Panc1 (cell line): Measurements from ENCODE around the gene DIS3L2.

Experiments used
- POLR2AphosphoS5 ChIP-seq: IDR thresholded peaks from 2 replicates; pipeline ENCODE4 v1.6.1; 2012; ENCODE audit warnings: mild to moderate bottlenecking, low read depth, low read length, moderate library complexity
- TF ChIP-seq, protein P1 (sequence below): fragments of 450-650 bp; IDR thresholded peaks from 2 replicates; pipeline ENCODE4 v1.5.1; 2017; ENCODE audit warnings: mild to moderate bottlenecking
- TF ChIP-seq, protein P2 (sequence below), 2 experiments: IDR thresholded peaks; 2 replicates each; pipeline ENCODE4 v1.6.1; 2011 to 2012; ENCODE audit warnings: low read depth in 2 of 2, control low read depth in 1 of 2, low read length in 1 of 2, mild to moderate bottlenecking in 1 of 2, moderate library complexity in 1 of 2; ENCODE audit not compliant: insufficient read depth in 1 of 2

DNA sequence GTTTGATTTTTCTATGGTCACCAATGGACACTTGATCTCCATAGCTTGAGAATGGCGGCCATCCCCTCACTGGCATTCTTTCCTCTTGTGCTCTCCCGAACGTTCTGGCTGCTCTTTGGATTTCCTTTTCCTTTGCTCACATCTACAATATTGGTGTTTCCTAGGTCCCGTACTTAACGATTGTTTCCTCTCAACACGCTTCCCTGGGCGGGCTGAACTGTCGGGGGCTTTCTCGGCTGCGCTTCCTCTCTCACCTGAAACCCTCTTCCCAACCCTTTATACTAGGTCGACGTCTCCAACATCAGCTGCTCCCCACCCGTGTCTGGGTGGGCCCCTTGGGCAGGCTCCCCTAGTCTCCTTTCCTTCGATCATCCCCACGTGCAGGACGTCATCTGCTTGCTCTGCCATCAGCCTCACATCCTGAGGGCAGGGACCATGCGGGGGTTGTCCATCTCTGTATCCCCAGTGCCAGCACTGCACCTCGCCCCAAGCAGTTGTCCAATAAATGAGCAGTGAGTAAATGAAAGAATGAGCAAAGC lies 634 bp upstream of the DIS3L2 start:
- TF ChIP-seq POLR2AphosphoS5 = no peak
- TF ChIP-seq, protein P1, sequence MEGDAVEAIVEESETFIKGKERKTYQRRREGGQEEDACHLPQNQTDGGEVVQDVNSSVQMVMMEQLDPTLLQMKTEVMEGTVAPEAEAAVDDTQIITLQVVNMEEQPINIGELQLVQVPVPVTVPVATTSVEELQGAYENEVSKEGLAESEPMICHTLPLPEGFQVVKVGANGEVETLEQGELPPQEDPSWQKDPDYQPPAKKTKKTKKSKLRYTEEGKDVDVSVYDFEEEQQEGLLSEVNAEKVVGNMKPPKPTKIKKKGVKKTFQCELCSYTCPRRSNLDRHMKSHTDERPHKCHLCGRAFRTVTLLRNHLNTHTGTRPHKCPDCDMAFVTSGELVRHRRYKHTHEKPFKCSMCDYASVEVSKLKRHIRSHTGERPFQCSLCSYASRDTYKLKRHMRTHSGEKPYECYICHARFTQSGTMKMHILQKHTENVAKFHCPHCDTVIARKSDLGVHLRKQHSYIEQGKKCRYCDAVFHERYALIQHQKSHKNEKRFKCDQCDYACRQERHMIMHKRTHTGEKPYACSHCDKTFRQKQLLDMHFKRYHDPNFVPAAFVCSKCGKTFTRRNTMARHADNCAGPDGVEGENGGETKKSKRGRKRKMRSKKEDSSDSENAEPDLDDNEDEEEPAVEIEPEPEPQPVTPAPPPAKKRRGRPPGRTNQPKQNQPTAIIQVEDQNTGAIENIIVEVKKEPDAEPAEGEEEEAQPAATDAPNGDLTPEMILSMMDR = no peak
- TF ChIP-seq, protein P2, sequence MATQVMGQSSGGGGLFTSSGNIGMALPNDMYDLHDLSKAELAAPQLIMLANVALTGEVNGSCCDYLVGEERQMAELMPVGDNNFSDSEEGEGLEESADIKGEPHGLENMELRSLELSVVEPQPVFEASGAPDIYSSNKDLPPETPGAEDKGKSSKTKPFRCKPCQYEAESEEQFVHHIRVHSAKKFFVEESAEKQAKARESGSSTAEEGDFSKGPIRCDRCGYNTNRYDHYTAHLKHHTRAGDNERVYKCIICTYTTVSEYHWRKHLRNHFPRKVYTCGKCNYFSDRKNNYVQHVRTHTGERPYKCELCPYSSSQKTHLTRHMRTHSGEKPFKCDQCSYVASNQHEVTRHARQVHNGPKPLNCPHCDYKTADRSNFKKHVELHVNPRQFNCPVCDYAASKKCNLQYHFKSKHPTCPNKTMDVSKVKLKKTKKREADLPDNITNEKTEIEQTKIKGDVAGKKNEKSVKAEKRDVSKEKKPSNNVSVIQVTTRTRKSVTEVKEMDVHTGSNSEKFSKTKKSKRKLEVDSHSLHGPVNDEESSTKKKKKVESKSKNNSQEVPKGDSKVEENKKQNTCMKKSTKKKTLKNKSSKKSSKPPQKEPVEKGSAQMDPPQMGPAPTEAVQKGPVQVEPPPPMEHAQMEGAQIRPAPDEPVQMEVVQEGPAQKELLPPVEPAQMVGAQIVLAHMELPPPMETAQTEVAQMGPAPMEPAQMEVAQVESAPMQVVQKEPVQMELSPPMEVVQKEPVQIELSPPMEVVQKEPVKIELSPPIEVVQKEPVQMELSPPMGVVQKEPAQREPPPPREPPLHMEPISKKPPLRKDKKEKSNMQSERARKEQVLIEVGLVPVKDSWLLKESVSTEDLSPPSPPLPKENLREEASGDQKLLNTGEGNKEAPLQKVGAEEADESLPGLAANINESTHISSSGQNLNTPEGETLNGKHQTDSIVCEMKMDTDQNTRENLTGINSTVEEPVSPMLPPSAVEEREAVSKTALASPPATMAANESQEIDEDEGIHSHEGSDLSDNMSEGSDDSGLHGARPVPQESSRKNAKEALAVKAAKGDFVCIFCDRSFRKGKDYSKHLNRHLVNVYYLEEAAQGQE (IDR thresholded peaks at IDR 0.05; ENCODE audit: insufficient read depth in 1 of 2, low read depth in 2 of 2, low read length in 1 of 2) = no peak
